Endodermal cell (in vitro differentiated cells): Measurements from ENCODE around the gene NKD1. TPM values are rescaled to one million over a fixed set of nuclear protein-coding genes. Genes with fewer than 3 reads are reported as not detected.
A peak's percentile ranks its signal among the peaks of the same experiment; 100 is the strongest.

Experiments
- DNase-seq: peaks from one replicate; pipeline ENCODE4 v3.0.0-alpha.2; 2017
- H3K27ac ChIP-seq: 2 replicates; pipeline ENCODE4 v1.5.1; 2013; ENCODE audit warnings: mild to moderate bottlenecking, low read depth, low read length, moderate library complexity
- H3K27me3 ChIP-seq: 2 replicates; pipeline ENCODE4 v1.6.1; 2013; ENCODE audit warnings: mild to moderate bottlenecking, low read length, moderate library complexity; ENCODE audit not compliant: insufficient read depth, control insufficient read depth, poor library complexity, severe bottlenecking
- H3K36me3 ChIP-seq: 2 replicates; pipeline ENCODE4 v1.7.0; 2013; ENCODE audit warnings: mild to moderate bottlenecking, low read length, moderate library complexity; ENCODE audit not compliant: control insufficient read depth, insufficient read depth
- H3K4me1 ChIP-seq: one replicate; pipeline ENCODE4 v1.7.0; 2013; ENCODE audit warnings: low read length; ENCODE audit not compliant: control insufficient read depth, insufficient read depth
- H3K4me3 ChIP-seq: 2 replicates; pipeline ENCODE4 v1.5.1; 2013; ENCODE audit warnings: mild to moderate bottlenecking, low read length, moderate library complexity
- H3K9ac ChIP-seq: 2 replicates; pipeline ENCODE4 v1.6.1; 2013; ENCODE audit warnings: mild to moderate bottlenecking, low read length, moderate library complexity; ENCODE audit not compliant: poor library complexity, severe bottlenecking; ENCODE audit errors: extremely low read depth
- H3K9me3 ChIP-seq: 2 replicates; pipeline ENCODE4 v1.6.1; 2013; ENCODE audit warnings: mild to moderate bottlenecking, low read length, moderate library complexity; ENCODE audit not compliant: control insufficient read depth
- H3K27ac Mint-ChIP-seq: 2 replicates; pipeline ENCODE4 v1.8.0; 2020; ENCODE audit warnings: mixed read lengths
- H3K27me3 Mint-ChIP-seq: 2 replicates; pipeline ENCODE4 v1.8.0; 2021; ENCODE audit warnings: mild to moderate bottlenecking, mixed read lengths; ENCODE audit not compliant: insufficient read depth
- H3K36me3 Mint-ChIP-seq: 2 replicates; pipeline ENCODE4 v1.8.0; 2020; ENCODE audit warnings: low read depth, mixed read lengths
- H3K4me1 Mint-ChIP-seq: 2 replicates; pipeline ENCODE4 v1.8.0; 2020; ENCODE audit warnings: mixed read lengths
- H3K4me3 Mint-ChIP-seq: 2 replicates; pipeline ENCODE4 v1.8.0; 2020; ENCODE audit warnings: mild to moderate bottlenecking, moderate library complexity, mixed read lengths
- H3K9me3 Mint-ChIP-seq: 2 replicates; pipeline ENCODE4 v1.8.0; 2020; ENCODE audit warnings: mild to moderate bottlenecking, mixed read lengths
- CTCF ChIP-seq: fragments of 200-600 bp; sonication (generic); conservative IDR thresholded peaks from 2 replicates; pipeline ENCODE4 v1.5.0; 2021; ENCODE audit warnings: antibody characterized with exemption, mild to moderate bottlenecking
- WGBS, 2 experiments: methylation state at CpG; one replicate each; pipeline versions ENCODE4 v1.1.5 to v1.1.7; 2013; ENCODE audit warnings: missing lambda C conversion rate in 2 of 2, mixed read lengths in 1 of 2; ENCODE audit not compliant: insufficient coverage in 1 of 2, insufficient read length in 1 of 2; 5-methylcytosine and 5-hydroxymethylcytosine counted together
- total RNA-seq, 2 donors: library from RNA; stranded (reverse); fragmentation: NEBNext Ultra II Directional in 1 of 2; extraction: Animal tissue kit (Norgen Biotek cat#: 25700) in 1 of 2; gene quantifications; 2 replicates in 1 of 2; 3 replicates in 1 of 2; pipeline ENCODE4 v1.2.1, GENCODE V29; 2021

The NKD1 gene
- total RNA-seq, 2 donors from 2014 or later: 7.0 to 9.5 TPM

DNA sequence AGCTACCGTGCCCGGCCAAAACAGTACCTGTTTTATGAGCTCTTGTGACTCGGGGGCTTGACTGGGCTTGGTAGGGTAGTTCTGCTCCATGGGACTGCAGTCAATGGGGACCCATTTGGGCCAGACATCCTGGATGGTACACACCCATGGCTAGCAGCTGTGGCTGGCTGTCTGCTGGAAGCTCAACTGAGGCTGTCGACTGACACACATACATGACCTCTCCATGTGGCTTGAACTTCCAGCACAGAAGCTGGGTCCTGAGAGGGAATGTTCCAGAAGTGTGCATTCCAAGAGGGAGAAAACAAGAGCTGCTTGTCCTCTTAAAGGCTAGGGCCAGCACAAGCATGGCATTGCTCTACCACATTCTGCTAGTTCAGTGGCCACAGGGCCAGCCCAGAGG, 14.9 kb upstream of the NKD1 start:
- Mint-ChIP-seq H3K4me3 (no peak overlapping the region), H3K4me1 (no peaks in the 10 kb centered on the region), H3K36me3 (no peaks in the 10 kb centered on the region), H3K27ac (no peak overlapping the region), H3K27me3 (peaks cover 10% of the 10 kb centered on the region), H3K9me3 (peaks cover 26% of the 10 kb centered on the region)
- H3K4me3 ChIP-seq: no peak overlapping the region
- H3K27ac ChIP-seq: no peak overlapping the region
- no peaks in the 10 kb centered on the region for H3K36me3 ChIP-seq
- no peak overlapping the region for H3K9ac ChIP-seq
- no peaks in the 10 kb centered on the region for H3K27me3 ChIP-seq
- peak; percentile 16 for DNase-seq
- 91 to 94% methylated on average over 3 to 4 of the region's 4 CpGs for WGBS, 2 experiments
- TF ChIP-seq CTCF: no peak
- no peaks in the 10 kb centered on the region for H3K4me1 ChIP-seq
- peaks cover 14% of the 10 kb centered on the region for H3K9me3 ChIP-seq

DNA sequence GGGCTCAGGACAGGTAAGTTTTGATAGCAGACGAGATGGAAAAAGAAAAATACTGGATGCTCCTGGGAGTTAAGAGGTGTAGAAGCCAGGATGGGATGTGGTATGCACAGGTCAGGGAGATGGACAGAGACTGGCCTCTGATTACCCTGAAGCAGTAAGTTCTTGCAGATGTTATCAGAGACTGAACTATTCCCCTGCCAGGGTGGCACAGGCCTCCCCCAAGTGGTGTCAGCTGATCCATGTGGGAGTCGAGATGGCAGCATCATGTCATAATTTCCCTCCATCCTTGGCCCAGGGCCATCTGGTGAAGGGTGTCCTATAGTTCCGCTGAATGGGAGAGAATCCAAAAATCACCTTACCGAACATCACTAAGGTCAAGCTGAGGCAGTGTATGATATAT, 14.1 kb upstream of the NKD1 start:
- H3K9me3 Mint-ChIP-seq: peaks cover 18% of the 10 kb centered on the region
- H3K27ac ChIP-seq: no peak overlapping the region
- WGBS, 2 experiments: 81 to 91% methylated on average over 1 to 4 of the region's 4 CpGs

GRCh38 chr16:50534556-50534955, 13.6 kb upstream of the NKD1 start:
- Mint-ChIP-seq H3K9me3 (peaks cover 13% of the 10 kb centered on the region), H3K36me3 (no peaks in the 10 kb centered on the region), H3K27ac (no peak overlapping the region), H3K4me1 (peaks cover 6% of the 10 kb centered on the region), H3K27me3 (peaks cover 10% of the 10 kb centered on the region), H3K4me3 (no peak overlapping the region)
- Histone ChIP-seq H3K4me1 (no peaks in the 10 kb centered on the region), H3K36me3 (no peaks in the 10 kb centered on the region), H3K9me3 (peaks cover 7% of the 10 kb centered on the region), H3K9ac (no peak overlapping the region), H3K4me3 (no peak overlapping the region), H3K27me3 (no peaks in the 10 kb centered on the region), H3K27ac (no peak overlapping the region)
- 93 to 94% methylated on average over 10 of the region's 10 CpGs for WGBS, 2 experiments
- no peak for TF ChIP-seq CTCF
- DNase-seq: peak; percentile 15

More for the DNA sequence above, 14.1 kb upstream of the NKD1 start:
- Mint-ChIP-seq H3K27me3 (peaks cover 10% of the 10 kb centered on the region), H3K27ac (no peak overlapping the region), H3K36me3 (no peaks in the 10 kb centered on the region), H3K4me1 (peaks cover 1% of the 10 kb centered on the region), H3K4me3 (no peak overlapping the region)
- Histone ChIP-seq H3K4me1 (no peaks in the 10 kb centered on the region), H3K9ac (no peak overlapping the region), H3K9me3 (peaks cover 12% of the 10 kb centered on the region), H3K27me3 (no peaks in the 10 kb centered on the region), H3K4me3 (no peak overlapping the region), H3K36me3 (no peaks in the 10 kb centered on the region)
- no peak for TF ChIP-seq CTCF
- DNase-seq: no peak
